Measurements from ENCODE around the gene GAS2L1.

The GAS2L1 gene

GRCh38 chr22:29310065-29310862 lies 3.8 kb downstream of the GAS2L1 start:
- DNase-seq = no peak

GRCh38 chr22:29310863-29311339 lies 4.5 kb downstream of the GAS2L1 start:
- peak; percentile 84 for DNase-seq

- no peak for DNase-seq
Measured at GRCh38 chr22:29311464-29312217, 5.2 kb downstream of the GAS2L1 start.

GRCh38 chr22:29312218-29313125 lies 6.0 kb downstream of the GAS2L1 start:
- DNase-seq = no peak

- peak; percentile 33 for DNase-seq
Measured at GRCh38 chr22:29313126-29313575, 6.7 kb downstream of the GAS2L1 start.

- no peak for DNase-seq
Measured at GRCh38 chr22:29313576-29314466, 7.4 kb downstream of the GAS2L1 start.

- DNase-seq = no peak
Measured at GRCh38 chr22:29314537-29315285, 8.3 kb downstream of the GAS2L1 start.

- no peak for DNase-seq
Measured at GRCh38 chr22:29315286-29316140, 9.1 kb downstream of the GAS2L1 start, which contains the start of gene RASL10A. RASL10A (minus strand) TSS chr22:29315697; CDS start chr22:29315246, 451 bp downstream.

GRCh38 chr22:29316141-29316828 lies 9.8 kb downstream of the GAS2L1 start:
- no peak for DNase-seq

- DNase-seq = no peak
Measured at GRCh38 chr22:29317827-29318454, 11.5 kb downstream of the GAS2L1 start.

- DNase-seq = no peak
Measured at GRCh38 chr22:29319072-29319471, 12.6 kb downstream of the GAS2L1 start.

- DNase-seq = no peak
Measured at GRCh38 chr22:29320546-29320945, 14.1 kb downstream of the GAS2L1 start.

- no peak for DNase-seq
Measured at GRCh38 chr22:29323641-29324040, 17.2 kb downstream of the GAS2L1 start.

- no peak for DNase-seq
Measured at GRCh38 chr22:29325356-29325755, 18.9 kb downstream of the GAS2L1 start.

- no peak for DNase-seq
Measured at GRCh38 chr22:29325785-29326315, 19.4 kb downstream of the GAS2L1 start.

GRCh38 chr22:29326481-29326880 lies 20.0 kb downstream of the GAS2L1 start:
- DNase-seq = no peak

- no peak for DNase-seq
Measured at GRCh38 chr22:29327089-29327764, 20.8 kb downstream of the GAS2L1 start.

- DNase-seq = no peak
Measured at GRCh38 chr22:29328055-29328454, 21.6 kb downstream of the GAS2L1 start.
